ENCODE results near the gene SYK.

- TF ChIP-seq CTCF (IDR thresholded peaks at IDR 0.05; ENCODE audit: insufficient read depth, low read depth, low read length) (no peak), EZH2 (IDR thresholded peaks at IDR 0.05; ENCODE audit: insufficient read depth, low read length) (no peak)
These were observed 41.9 kb downstream of the SYK start for GRCh38 chr9:90843525-90843924.
